ENCODE measurements around the gene SRPK3.

The SRPK3 gene

GRCh38 chrX:153829799-153830639 lies 49.2 kb downstream of the SRPK3 start, which contains the start of gene PDZD4:
Gene PDZD4 (minus strand): TSS chrX:153830544. CDS start chrX:153830298, 246 bp downstream.
- no peak for DNase-seq (ENCODE audit: low read depth in 1 of 2, low spot score in 1 of 2)

GRCh38 chrX:153830640-153831428 lies 50.0 kb downstream of the SRPK3 start:
- no peak for DNase-seq (ENCODE audit: low read depth in 1 of 2, low spot score in 1 of 2)

- no peak for DNase-seq (ENCODE audit: low read depth in 1 of 2, low spot score in 1 of 2)
Measured at GRCh38 chrX:153831429-153832150, 50.7 kb downstream of the SRPK3 start.

GRCh38 chrX:153832728-153833127 lies 51.9 kb downstream of the SRPK3 start:
- no peak for DNase-seq (ENCODE audit: low read depth in 1 of 2, low spot score in 1 of 2)

Measured in stimulated activated CD4-positive, alpha-beta T cell treated with anti-CD3 and anti-CD28 coated beads, Interleukin-15, amount 100 ng/mL, for 1 hour (primary cell).